Heart left ventricle (tissue), 13 donors: Measurements from ENCODE around the gene IWS1.

Source experiments
- CTCF ChIP-seq, 12 donors: fragments of 200-600 bp; sonication (generic) in 4 of 12; IDR thresholded peaks; one replicate each; pipeline versions ENCODE4 v1.5.0 to v1.8.0; 2018 to 2022; ENCODE audit warnings: antibody characterized with exemption in 12 of 12, mild to moderate bottlenecking in 5 of 12
- POLR2A ChIP-seq, 2 donors: fragments of 450-650 bp; IDR thresholded peaks; one replicate each; pipeline ENCODE4 v1.6.1; 2017; ENCODE audit warnings: antibody characterized with exemption in 2 of 2, mild to moderate bottlenecking in 2 of 2, moderate library complexity in 2 of 2
- donor health status: ischemic (EF 13 %, LVEDD 7.1; RV severe dilation, severe dysfunction).
- donor health status: DM: no; HTN: yes; CAD: no.
- donor health status: DM: no; HTN: no; CAD: no.
- donor health status: ischemic (EF 25% LVEDD 6.9; RV normal size, moderate dysfunction).
- donor health status: ischemic (EF 25% LVEDD 5.7; RV mildly dilated, moderate dysfunction).
- donor health status: ischemic (EF 35%, LVEDD 5.7; RV mildly dilated, moderate dysfunction).
- donor health status: nonischemic (EF 11% LVEDD 7.7; RV severe dilation, severe dysfunction).
- donor health status: DM: yes; HTN: yes; CAD: no.
- donor health status: PGD.
- donor health status: ischemic (EF 29% LVEDD 5.4; RV normal size, mild dysfunction).
- donor health status: nonischemic (EF 23%, LVEDD 6.1; RV moderate dilation, normal function).

GRCh38 chr2:127541809-127542208, 15.5 kb upstream of the IWS1 start:
- TF ChIP-seq CTCF (IDR thresholded peaks at IDR 0.05) (no peak), POLR2A (IDR thresholded peaks at IDR 0.05) (no peak)
